ENCODE data around the gene FLNC. TPM values are rescaled to one million over a fixed set of nuclear protein-coding genes. Genes with fewer than 3 reads are reported as not detected.
A peak's percentile ranks its signal among the peaks of the same experiment; 100 is the strongest.

The FLNC gene
- total RNA-seq, 1 donor from 2014 or later: 149 TPM

DNA sequence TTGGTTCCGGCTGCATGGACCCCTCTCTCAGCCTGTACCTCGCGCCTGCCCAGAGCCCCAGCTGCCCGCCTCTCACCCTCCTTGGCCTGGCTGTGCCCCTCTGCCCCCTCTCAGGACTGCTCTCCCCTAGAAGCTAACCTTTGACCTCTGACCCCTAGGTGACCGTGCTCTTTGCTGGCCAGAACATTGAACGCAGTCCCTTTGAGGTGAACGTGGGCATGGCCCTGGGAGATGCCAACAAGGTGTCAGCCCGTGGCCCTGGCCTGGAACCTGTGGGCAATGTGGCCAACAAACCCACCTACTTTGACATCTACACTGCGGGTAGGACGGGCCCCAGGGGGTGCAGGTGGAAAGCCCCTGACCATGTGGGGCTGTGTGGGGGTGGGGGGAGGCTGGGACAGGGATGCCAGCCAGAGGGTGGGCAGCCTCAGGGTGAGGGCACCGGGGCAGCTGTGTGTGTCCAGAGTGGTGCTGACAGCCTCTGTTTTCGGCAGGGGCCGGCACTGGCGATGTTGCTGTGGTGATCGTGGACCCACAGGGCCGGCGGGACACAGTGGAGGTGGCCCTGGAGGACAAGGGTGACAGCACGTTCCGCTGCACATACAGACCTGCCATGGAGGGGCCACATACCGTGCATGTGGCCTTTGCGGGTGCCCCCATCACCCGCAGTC is 8.0 kb downstream of the FLNC start:
- no peak overlapping the region for H3K4me3 ChIP-seq (ENCODE audit: low read depth, low read length)
- no peak for DNase-seq (ENCODE audit: low read depth)
- TF ChIP-seq, protein P1, sequence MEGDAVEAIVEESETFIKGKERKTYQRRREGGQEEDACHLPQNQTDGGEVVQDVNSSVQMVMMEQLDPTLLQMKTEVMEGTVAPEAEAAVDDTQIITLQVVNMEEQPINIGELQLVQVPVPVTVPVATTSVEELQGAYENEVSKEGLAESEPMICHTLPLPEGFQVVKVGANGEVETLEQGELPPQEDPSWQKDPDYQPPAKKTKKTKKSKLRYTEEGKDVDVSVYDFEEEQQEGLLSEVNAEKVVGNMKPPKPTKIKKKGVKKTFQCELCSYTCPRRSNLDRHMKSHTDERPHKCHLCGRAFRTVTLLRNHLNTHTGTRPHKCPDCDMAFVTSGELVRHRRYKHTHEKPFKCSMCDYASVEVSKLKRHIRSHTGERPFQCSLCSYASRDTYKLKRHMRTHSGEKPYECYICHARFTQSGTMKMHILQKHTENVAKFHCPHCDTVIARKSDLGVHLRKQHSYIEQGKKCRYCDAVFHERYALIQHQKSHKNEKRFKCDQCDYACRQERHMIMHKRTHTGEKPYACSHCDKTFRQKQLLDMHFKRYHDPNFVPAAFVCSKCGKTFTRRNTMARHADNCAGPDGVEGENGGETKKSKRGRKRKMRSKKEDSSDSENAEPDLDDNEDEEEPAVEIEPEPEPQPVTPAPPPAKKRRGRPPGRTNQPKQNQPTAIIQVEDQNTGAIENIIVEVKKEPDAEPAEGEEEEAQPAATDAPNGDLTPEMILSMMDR (conservative IDR thresholded peaks at IDR 0.05; ENCODE audit: low read depth, low read length): no peak

DNA sequence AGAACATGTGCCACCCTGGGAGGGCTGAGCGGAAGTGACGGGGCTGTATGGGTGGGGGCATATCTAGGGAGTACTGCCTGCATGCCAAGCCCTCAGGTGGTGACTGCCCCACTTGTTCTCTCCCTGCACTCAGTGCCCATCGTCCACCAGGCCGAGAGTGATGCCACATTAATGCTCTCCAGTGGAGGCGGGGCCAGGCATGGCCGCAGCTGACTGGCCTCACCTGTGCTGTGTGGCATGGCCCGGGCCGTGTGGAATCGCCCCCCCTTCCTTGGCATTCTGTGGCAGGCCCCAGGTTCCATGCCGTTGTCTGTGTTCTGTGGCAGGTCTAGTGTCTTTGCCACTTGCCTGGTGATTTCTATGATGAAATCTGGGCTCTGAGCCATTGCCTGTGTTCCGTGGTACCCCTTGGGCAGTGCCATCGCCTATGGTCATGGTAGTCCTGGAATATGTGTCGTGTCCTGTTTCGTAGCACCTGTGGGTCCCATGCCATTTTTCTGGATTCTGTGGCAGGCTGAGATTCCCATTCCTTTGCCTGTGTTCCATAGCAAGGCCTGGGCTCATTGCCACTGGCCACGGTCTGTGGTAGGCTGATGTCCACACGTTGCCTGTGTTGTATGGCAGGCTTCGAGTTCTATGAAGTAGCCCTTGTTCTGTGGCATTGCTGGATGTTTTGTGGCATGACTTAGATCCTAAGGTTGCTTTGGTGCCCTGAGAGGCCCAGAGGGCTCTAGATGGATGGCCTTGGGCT is 8.9 kb downstream of the FLNC start:
- no peak overlapping the region for H3K4me3 ChIP-seq (ENCODE audit: low read depth, low read length)
- no peak for DNase-seq (ENCODE audit: low read depth)
- TF ChIP-seq, protein P1 (conservative IDR thresholded peaks at IDR 0.05; ENCODE audit: low read depth, low read length): no peak

GRCh38 chr7:128839751-128840177 is 9.6 kb downstream of the FLNC start:
- TF ChIP-seq, protein P1 (conservative IDR thresholded peaks at IDR 0.05; ENCODE audit: low read depth, low read length): no peak

DNA sequence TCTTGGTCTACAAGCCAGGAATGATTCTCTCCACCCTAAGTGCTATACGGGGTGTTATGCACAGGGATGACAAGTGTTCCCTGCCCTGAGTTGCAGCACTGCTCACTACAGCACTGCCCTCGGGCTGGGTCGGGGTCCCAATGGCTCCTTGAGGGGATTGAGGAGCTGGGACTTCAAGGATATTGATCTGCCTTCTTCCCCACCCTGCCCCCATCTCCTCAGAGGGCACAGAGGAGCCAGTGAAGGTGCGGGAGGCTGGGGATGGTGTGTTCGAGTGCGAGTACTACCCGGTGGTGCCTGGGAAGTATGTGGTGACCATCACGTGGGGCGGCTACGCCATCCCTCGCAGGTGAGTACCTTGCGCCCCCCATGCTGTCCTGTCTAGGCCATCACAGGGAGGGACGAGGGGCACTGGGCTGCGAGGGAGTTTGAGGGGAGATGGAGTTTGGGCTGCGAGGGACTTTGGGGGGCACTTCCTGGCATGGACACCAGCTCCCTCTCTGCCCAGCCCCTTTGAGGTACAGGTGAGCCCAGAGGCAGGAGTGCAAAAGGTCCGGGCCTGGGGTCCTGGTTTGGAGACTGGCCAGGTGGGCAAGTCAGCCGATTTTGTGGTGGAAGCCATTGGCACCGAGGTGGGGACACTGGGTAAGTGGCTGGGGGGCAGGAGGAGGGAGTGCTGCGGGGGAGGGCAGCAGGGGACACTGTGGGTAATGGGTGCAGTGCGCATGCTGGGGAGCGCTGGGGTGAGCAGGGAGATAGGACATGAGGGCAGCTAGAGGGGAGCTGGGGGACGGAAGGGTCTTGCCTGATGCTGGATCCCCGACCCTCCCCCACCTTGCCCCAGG is 10.3 kb downstream of the FLNC start:
- no peak overlapping the region for H3K4me3 ChIP-seq (ENCODE audit: low read depth, low read length)
- TF ChIP-seq, protein P1 (conservative IDR thresholded peaks at IDR 0.05; ENCODE audit: low read depth, low read length): no peak
- DNase-seq (ENCODE audit: low read depth): no peak

More at GRCh38 chr7:128839751-128840177, 9.6 kb downstream of the FLNC start:
- DNase-seq (ENCODE audit: low read depth): no peak
- H3K4me3 ChIP-seq (ENCODE audit: low read depth, low read length): no peak overlapping the region

- no peak overlapping the region for H3K4me3 ChIP-seq (ENCODE audit: low read depth, low read length)
- DNase-seq (ENCODE audit: low read depth): no peak
- TF ChIP-seq, protein P1 (conservative IDR thresholded peaks at IDR 0.05; ENCODE audit: low read depth, low read length): no peak
These were observed 11.0 kb downstream of the FLNC start for GRCh38 chr7:128841171-128841690.

GRCh38 chr7:128841921-128842673 is 11.9 kb downstream of the FLNC start:
- no peak overlapping the region for H3K4me3 ChIP-seq (ENCODE audit: low read depth, low read length)
- TF ChIP-seq, protein P1 (conservative IDR thresholded peaks at IDR 0.05; ENCODE audit: low read depth, low read length): peak; percentile 65
- no peak for DNase-seq (ENCODE audit: low read depth)
